K562 (cell line): ENCODE results near the gene CSTPP1. TPM values are rescaled to one million over a fixed set of nuclear protein-coding genes. Genes with fewer than 3 reads are reported as not detected.

Source experiments
- ATAC-seq: fragments of 200-7000 bp; cut with Tn5 transposase; 3 replicates; pipeline ENCODE4 v1.9.1; 2020; ENCODE audit warnings: moderate library complexity
- BruUV-seq: library from RNA; stranded (reverse); fragments of 400-500 nt; replicated peaks from 2 replicates; lab custom pipeline; 2021; lab: Mats Ljungman, UMichigan
- CTCF ChIA-PET: fragments of 300-600 bp; formaldehyde crosslinking; extraction: SDS; loops from one replicate; lab custom pipeline; 2021; ENCODE audit warnings: low intra/inter-chr PET ratio; lab: Yijun Ruan, JAX
- POLR2A ChIA-PET: fragments of 300-600, 350-650 bp; sonication (Branson Sonifier 250); formaldehyde crosslinking; extraction: SDS; loops from one replicate; lab custom pipeline; 2021; ENCODE audit warnings: antibody characterized with exemption, inconsistent platforms; lab: Yijun Ruan, JAX
- DNase-seq, 4 experiments: peaks; one replicate each; pipeline versions ENCODE4 v3.0.0 to v3.0.0-alpha.2; 2011 to 2018; ENCODE audit warnings: low spot score in 3 of 4, mixed read lengths in 3 of 4; ENCODE audit errors: extremely low read depth in 1 of 4
- FAIRE-seq: peaks from 2 replicates; lab custom pipeline; 2011; peaks lifted over from hg19 to GRCh38; lab: Jason Lieb, UNC
- H2AFZ ChIP-seq: 2 replicates; pipeline ENCODE4 v1.6.0; 2011; ENCODE audit warnings: low read depth, low read length, control low read depth, inconsistent platforms
- H3K27ac ChIP-seq: fragments of 200-600 bp; 3 replicates; pipeline ENCODE4 v1.8.0; 2011; ENCODE audit warnings: low read depth, mild to moderate bottlenecking, control low read depth, inconsistent platforms, low read length, moderate library complexity, mixed read lengths; ENCODE audit errors: extremely low read depth
- H3K27me3 ChIP-seq, 2 experiments: fragments of 300-600 bp in 1 of 2; 2 replicates in 1 of 2; 3 replicates in 1 of 2; pipeline versions ENCODE4 v1.6.0 to v1.8.0; 2011; ENCODE audit warnings: inconsistent platforms in 2 of 2, low read length in 2 of 2, mild to moderate bottlenecking in 1 of 2, mixed read lengths in 1 of 2, moderate library complexity in 1 of 2; ENCODE audit not compliant: control insufficient read depth in 2 of 2, insufficient read depth in 2 of 2
- H3K36me3 ChIP-seq: fragments of 300-600 bp; 3 replicates; pipeline ENCODE4 v1.8.0; 2011; ENCODE audit warnings: mild to moderate bottlenecking, low read length, inconsistent platforms; ENCODE audit not compliant: control insufficient read depth, insufficient read depth
- H3K4me1 ChIP-seq, 2 experiments: fragments of 200-600 bp in 1 of 2; replicated peaks in 1 of 2; 2 replicates in 1 of 2; 3 replicates in 1 of 2; pipeline versions ENCODE4 v1.5.1 to v1.8.0; 2011; ENCODE audit warnings: inconsistent platforms in 2 of 2, low read length in 2 of 2, mild to moderate bottlenecking in 1 of 2, mixed read lengths in 1 of 2, moderate library complexity in 1 of 2; ENCODE audit not compliant: control insufficient read depth in 2 of 2, insufficient read depth in 2 of 2
- H3K4me2 ChIP-seq: 2 replicates; pipeline ENCODE4 v1.6.1; 2011; ENCODE audit warnings: low read length, control low read depth, inconsistent platforms, mixed read lengths; ENCODE audit not compliant: insufficient read depth
- H3K4me3 ChIP-seq: fragments of 200-600 bp; sonication (generic), shearing (Covaris generic); 2 replicates; pipeline ENCODE4 v1.5.1; 2016; ENCODE audit warnings: control low read depth, inconsistent platforms
- H3K79me2 ChIP-seq: fragments of 200-600 bp; 3 replicates; pipeline ENCODE4 v1.8.0; 2011; ENCODE audit warnings: low read length, inconsistent platforms; ENCODE audit not compliant: control insufficient read depth, insufficient read depth
- H3K9ac ChIP-seq, 2 experiments: 2 replicates each; pipeline versions ENCODE4 v1.6.0 to v1.6.1; 2011; ENCODE audit warnings: low read depth in 2 of 2, low read length in 2 of 2, control low read depth in 1 of 2, inconsistent platforms in 1 of 2, mild to moderate bottlenecking in 1 of 2, mixed read lengths in 1 of 2; ENCODE audit not compliant: insufficient read depth in 1 of 2
- H3K9me1 ChIP-seq: one replicate; pipeline ENCODE4 v1.6.0; 2011; ENCODE audit warnings: inconsistent platforms, mild to moderate bottlenecking, low read length, moderate library complexity; ENCODE audit not compliant: control insufficient read depth, insufficient read depth
- H3K9me3 ChIP-seq: replicated peaks from 2 replicates; pipeline ENCODE4 v1.5.1; 2011; ENCODE audit warnings: low read depth, low read length, inconsistent platforms; ENCODE audit not compliant: control insufficient read depth, insufficient read depth
- H4K20me1 ChIP-seq: replicated peaks from 2 replicates; pipeline ENCODE4 v1.6.1; 2011; ENCODE audit warnings: low read length, inconsistent platforms, mixed read lengths; ENCODE audit not compliant: control insufficient read depth, insufficient read depth
- ATF3 ChIP-seq, 2 experiments: fragments of 450-650 bp in 1 of 2; sonication (generic) in 1 of 2; formaldehyde crosslinking in 1 of 2; IDR thresholded peaks in 1 of 2; conservative IDR thresholded peaks in 1 of 2; 2 replicates each; pipeline versions ENCODE4 v1.6.1 to v1.8.1; 2016 to 2023; ENCODE audit warnings: mild to moderate bottlenecking in 2 of 2, moderate library complexity in 2 of 2, inconsistent platforms in 1 of 2, missing genetic modification reagents in 1 of 2
- BCL6 ChIP-seq: fragments of 250-450 bp; sonication (Bioruptor Pico); IDR thresholded peaks from 2 replicates; pipeline ENCODE4 v1.4.0; 2020
- BDP1 ChIP-seq: IDR thresholded peaks from 3 replicates; pipeline ENCODE4 v1.6.1; 2011; ENCODE audit not compliant: insufficient read length, insufficient read depth
- C11orf30 ChIP-seq: fragments of 450-650 bp; IDR thresholded peaks from 2 replicates; pipeline ENCODE4 v1.6.1; 2016; ENCODE audit warnings: low read depth, mild to moderate bottlenecking
- CEBPB ChIP-seq: fragments of 450-650 bp; IDR thresholded peaks from 2 replicates; pipeline ENCODE4 v1.6.1; 2016; ENCODE audit warnings: missing genetic modification characterization, missing compliant biosample characterization
- CREB3L1 ChIP-seq: fragments of 450-650 bp; IDR thresholded peaks from 2 replicates; pipeline ENCODE4 v1.6.1; 2014; ENCODE audit warnings: low read depth, mild to moderate bottlenecking, moderate library complexity, borderline replicate concordance
- CSDE1 ChIP-seq, 2 experiments: fragments of 450-650 bp; IDR thresholded peaks; 2 replicates each; pipeline ENCODE4 v1.6.1; 2016; ENCODE audit warnings: mild to moderate bottlenecking in 1 of 2
- DMBX1 ChIP-seq: fragments of 250-450 bp; sonication (Bioruptor Pico); IDR thresholded peaks from 2 replicates; pipeline ENCODE4 v1.8.0; 2022; ENCODE audit warnings: inconsistent platforms, mild to moderate bottlenecking, moderate library complexity, borderline replicate concordance
- EGR1 ChIP-seq: fragments of 450-650 bp; conservative IDR thresholded peaks from 2 replicates; pipeline ENCODE4 v1.6.1; 2017; ENCODE audit warnings: mild to moderate bottlenecking
- ESRRA ChIP-seq: fragments of 450-650 bp; IDR thresholded peaks from 2 replicates; pipeline ENCODE4 v1.6.1; 2014; ENCODE audit warnings: low read depth, mild to moderate bottlenecking, moderate library complexity, borderline replicate concordance
- IFI16 ChIP-seq: fragments of 250-450 bp; sonication (Bioruptor Pico); IDR thresholded peaks from 2 replicates; pipeline ENCODE4 v2.1.2; 2022; ENCODE audit warnings: mild to moderate bottlenecking, inconsistent platforms
- KLF10 ChIP-seq: fragments of 250-450 bp; sonication (Bioruptor Pico); IDR thresholded peaks from 2 replicates; pipeline ENCODE4 v1.6.1; 2021; ENCODE audit warnings: matching md5 sums
- LCOR ChIP-seq: sonication (generic); formaldehyde crosslinking; IDR thresholded peaks from 2 replicates; pipeline ENCODE4 v1.8.0; 2022; ENCODE audit warnings: mild to moderate bottlenecking, missing genetic modification reagents
- NR3C1 ChIP-seq: sonication (generic); formaldehyde crosslinking; IDR thresholded peaks from 2 replicates; pipeline ENCODE4 v1.8.1; 2022; ENCODE audit warnings: missing genetic modification reagents
- PPARD ChIP-seq: fragments of 250-450 bp; sonication (Bioruptor Pico); IDR thresholded peaks from 2 replicates; pipeline ENCODE4 v1.8.0; 2022; ENCODE audit warnings: inconsistent platforms, mild to moderate bottlenecking, moderate library complexity
- RBBP5 ChIP-seq: fragments of 200-600 bp; sonication (generic); IDR thresholded peaks from 2 replicates; pipeline ENCODE4 v1.6.1; 2012; ENCODE audit warnings: borderline replicate concordance, mild to moderate bottlenecking, low read length, control low read depth, inconsistent platforms; ENCODE audit not compliant: insufficient read depth, poor library complexity, severe bottlenecking
- SMAD1 ChIP-seq: fragments of 150-350 bp; IDR thresholded peaks from 2 replicates; pipeline ENCODE4 v1.6.1; 2014; ENCODE audit warnings: low read length, low read depth; ENCODE audit not compliant: partially characterized antibody
- SMAD3 ChIP-seq: fragments of 450-650 bp; formaldehyde crosslinking; conservative IDR thresholded peaks from 2 replicates; pipeline ENCODE4 v1.4.0; 2020; ENCODE audit warnings: mild to moderate bottlenecking
- SRSF1 ChIP-seq: fragments of 200-400 bp; formaldehyde crosslinking; IDR thresholded peaks from 2 replicates; pipeline ENCODE4 v1.6.1; 2017; ENCODE audit warnings: mild to moderate bottlenecking, low read depth, low read length, moderate library complexity
- ZNF316 ChIP-seq: fragments of 450-650 bp; IDR thresholded peaks from 2 replicates; pipeline ENCODE4 v1.6.1; 2016
- ZNF384 ChIP-seq: IDR thresholded peaks from 2 replicates; pipeline ENCODE4 v1.6.1; 2012; ENCODE audit warnings: low read depth, low read length, improper control_type of control experiment
- WGBS: fragments of 100-300 bp; shearing (Covaris generic); methylation state at CpG from one replicate; pipeline ENCODE4 v1.1.6; 2016; ENCODE audit warnings: low coverage, mixed read lengths; ENCODE audit not compliant: insufficient coverage; ENCODE audit errors: missing lambda C conversion rate; 5-methylcytosine and 5-hydroxymethylcytosine counted together
- in situ Hi-C: fragments of 300-500 bp; cut with MboI; formaldehyde crosslinking; loops from 4 replicates; pipeline ENCODE4 v1.15.0; 2018; ENCODE audit warnings: inconsistent platforms, mixed read lengths
- intact Hi-C: fragments of 100-400 bp; cut with micrococcal nuclease; formaldehyde crosslinking; loops from 2 replicates; pipeline ENCODE4 v1.14.2; 2022
- polyA plus RNA-seq, 8 experiments: library from polyadenylated mRNA; depleted of rRNA in 4 of 8; stranded (reverse) in 5 of 8; unstranded in 3 of 8; fragments of >200 nt; fragmentation: Nextera tagmentation in 2 of 8; fragmentation: Illumina TruSeq in 1 of 8; extraction: Ambion mirVana in 2 of 8; extraction: Trizol in 1 of 8; gene quantifications; 2 replicates each; pipeline versions ENCODE4 v1.2.1 to v1.2.3, GENCODE V29; 2011 to 2014; ENCODE audit warnings: inconsistent platforms in 1 of 8, missing spikeins in 1 of 8
- total RNA-seq, 7 experiments: library from RNA; depleted of rRNA in 6 of 7; stranded (reverse); fragments of >200 nt in 6 of 7; fragmentation: Illumina TruSeq in 2 of 7; extraction: Trizol in 2 of 7; gene quantifications; 2 replicates each; pipeline versions ENCODE4 v1.2.1 to v1.2.3, GENCODE V29; 2011 to 2021; ENCODE audit warnings: low replicate concordance in 1 of 7

The CSTPP1 gene
- total and polyA plus RNA-seq, 9 of the 15 experiments (the other 6 are each of a cell fraction or from before 2014, with no cell fraction given): 6.5 to 17.8 (median 9.2) TPM

GRCh38 chr11:47021965-47022364, 85.4 kb downstream of the CSTPP1 start (continued):
- TF ChIP-seq DMBX1 (CRISPR knock-in tag): no peak
- no peak for TF ChIP-seq SRSF1
- TF ChIP-seq RBBP5: no peak
- no peak for TF ChIP-seq ZNF384
- no peak for TF ChIP-seq SMAD1
- TF ChIP-seq EGR1: no peak
- no peak for TF ChIP-seq CSDE1 (IDR thresholded peaks at IDR 0.05)
- no peak for TF ChIP-seq LCOR (CRISPR knock-in tag)
- TF ChIP-seq BDP1: no peak

GRCh38 chr11:47028195-47029093, 91.9 kb downstream of the CSTPP1 start:
- intact Hi-C loops (loop anchor here (2.0 kb wide), 1 partner anchor 24 kb away; no protein-coding TSS in a partner anchor), in situ Hi-C loops (no loop called here)
- POLR2A ChIA-PET: interaction anchor here (0.9 to 1.7 kb wide), 3 partner anchors 11 to 246 kb away, joined by 4 read pairs; no protein-coding TSS in a partner anchor
- Histone ChIP-seq H3K27me3 (no peaks in the 10 kb centered on the region), H3K4me1 (peaks cover 0 to 5% of the 10 kb centered on the region in 2 experiments; a peak in 1 of 5 replicates), H4K20me1 (no peaks in the 10 kb centered on the region), H3K4me2 (no peak overlapping the region), H3K9me1 (no peaks in the 10 kb centered on the region), H2AFZ (no peak overlapping the region), H3K36me3 (no peaks in the 10 kb centered on the region), H3K9me3 (no peaks in the 10 kb centered on the region), H3K27ac (no peak overlapping the region), H3K79me2 (no peaks in the 10 kb centered on the region), H3K9ac (no peak overlapping the region), H3K4me3 (no peak overlapping the region)
- peak; percentile 82 for ATAC-seq
- WGBS: 55% methylated on average over 9 of the region's 9 CpGs
- CTCF ChIA-PET: no interaction called here
- FAIRE-seq: no peak
- no TSS peak for BruUV-seq
- peak in 1 of 4 experiments; percentile 31 for DNase-seq
- peak; percentile 78 for TF ChIP-seq ATF3 (IDR thresholded peaks at IDR 0.05)
- no peak for TF ChIP-seq ATF3 (CRISPR knock-in tag; conservative IDR thresholded peaks at IDR 0.05)
- TF ChIP-seq C11orf30: peak; percentile 33
- TF ChIP-seq CREB3L1: no peak
- TF ChIP-seq ZNF316: peak; percentile 71
- no peak for TF ChIP-seq PPARD (CRISPR knock-in tag)
- peak; percentile 54 for TF ChIP-seq CEBPB (tag)
- no peak for TF ChIP-seq NR3C1 (CRISPR knock-in tag)
- TF ChIP-seq IFI16 (CRISPR knock-in tag): no peak
- TF ChIP-seq ESRRA: no peak
- TF ChIP-seq SMAD3 (CRISPR knock-in tag): no peak
- no peak for TF ChIP-seq KLF10 (CRISPR knock-in tag)
- TF ChIP-seq BCL6: no peak
